ENCODE results near the gene SLC12A8.

The SLC12A8 gene

GRCh38 chr3:125207507-125207906, 5.0 kb downstream of the SLC12A8 start:
- no peak overlapping the region for H3K4me3 ChIP-seq (ENCODE audit: low read depth, low read length)
- TF ChIP-seq CTCF (IDR thresholded peaks at IDR 0.05; ENCODE audit: borderline replicate concordance, insufficient read depth, low read depth, low read length): no peak

GRCh38 chr3:125206934-125207333, 5.6 kb downstream of the SLC12A8 start:
- no peak overlapping the region for H3K4me3 ChIP-seq (ENCODE audit: low read depth, low read length)
- no peak for TF ChIP-seq CTCF (IDR thresholded peaks at IDR 0.05; ENCODE audit: borderline replicate concordance, insufficient read depth, low read depth, low read length)

- no peak for TF ChIP-seq CTCF (IDR thresholded peaks at IDR 0.05; ENCODE audit: borderline replicate concordance, insufficient read depth, low read depth, low read length)
These were observed 8.8 kb downstream of the SLC12A8 start for GRCh38 chr3:125203731-125204130.

GRCh38 chr3:125202197-125202596, 10.4 kb downstream of the SLC12A8 start:
- peak; percentile 45; the same call in 1 of the 2 replicates for TF ChIP-seq CTCF (IDR thresholded peaks at IDR 0.05; ENCODE audit: borderline replicate concordance, insufficient read depth, low read depth, low read length)
- H3K4me3 ChIP-seq (ENCODE audit: low read depth, low read length): no peak overlapping the region

More at GRCh38 chr3:125203731-125204130, 8.8 kb downstream of the SLC12A8 start:
- no peak overlapping the region for H3K4me3 ChIP-seq (ENCODE audit: low read depth, low read length)

- TF ChIP-seq CTCF (IDR thresholded peaks at IDR 0.05; ENCODE audit: borderline replicate concordance, insufficient read depth, low read depth, low read length): no peak
- H3K4me3 ChIP-seq (ENCODE audit: low read depth, low read length): no peak overlapping the region
These were observed 11.8 kb downstream of the SLC12A8 start for GRCh38 chr3:125200731-125201139.

- no peak for TF ChIP-seq CTCF (IDR thresholded peaks at IDR 0.05; ENCODE audit: borderline replicate concordance, insufficient read depth, low read depth, low read length)
These were observed 17.5 kb downstream of the SLC12A8 start for GRCh38 chr3:125194849-125195601.

More at GRCh38 chr3:125194849-125195601, 17.5 kb downstream of the SLC12A8 start:
- H3K4me3 ChIP-seq (ENCODE audit: low read depth, low read length): no peak overlapping the region
